ENCODE measurements around the gene PLA2G4E. TPM values are rescaled to one million over a fixed set of nuclear protein-coding genes. Genes with fewer than 3 reads are reported as not detected.

PLA2G4E gene
- total and polyA plus RNA-seq, 2 of the 13 experiments (the other 11 are each of a cell fraction or from before 2014, with no cell fraction given): not detected

GRCh38 chr15:41972253-41973242 lies 48.3 kb downstream of the PLA2G4E start, which contains the start of gene EHD4 (continued):
- TF ChIP-seq, protein P1, sequence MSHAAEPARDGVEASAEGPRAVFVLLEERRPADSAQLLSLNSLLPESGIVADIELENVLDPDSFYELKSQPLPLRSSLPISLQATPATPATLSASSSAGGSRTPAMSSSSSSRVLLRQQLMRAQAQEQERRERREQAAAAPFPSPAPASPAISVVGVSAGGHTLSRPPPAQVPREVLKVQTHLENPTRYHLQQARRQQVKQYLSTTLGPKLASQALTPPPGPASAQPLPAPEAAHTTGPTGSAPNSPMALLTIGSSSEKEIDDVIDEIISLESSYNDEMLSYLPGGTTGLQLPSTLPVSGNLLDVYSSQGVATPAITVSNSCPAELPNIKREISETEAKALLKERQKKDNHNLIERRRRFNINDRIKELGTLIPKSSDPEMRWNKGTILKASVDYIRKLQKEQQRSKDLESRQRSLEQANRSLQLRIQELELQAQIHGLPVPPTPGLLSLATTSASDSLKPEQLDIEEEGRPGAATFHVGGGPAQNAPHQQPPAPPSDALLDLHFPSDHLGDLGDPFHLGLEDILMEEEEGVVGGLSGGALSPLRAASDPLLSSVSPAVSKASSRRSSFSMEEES (CRISPR knock-in tag; IDR thresholded peaks at IDR 0.05): peak; percentile 26; the same call in 1 of the 2 replicates
- TF ChIP-seq PHB2 (IDR thresholded peaks at IDR 0.05; ENCODE audit: partially characterized antibody) (no peak), FOSL1 (CRISPR knock-in tag; IDR thresholded peaks at IDR 0.05; ENCODE audit: borderline replicate concordance) (no peak), MAFK (conservative IDR thresholded peaks at IDR 0.05 in 1 of 2, IDR thresholded peaks at IDR 0.05 in 1 of 2; ENCODE audit: low read length in 2 of 2) (peak; percentile 63 to 73), FOXC1 (CRISPR knock-in tag; IDR thresholded peaks at IDR 0.05; ENCODE audit: borderline replicate concordance) (no peak), NFYB (CRISPR knock-in tag; IDR thresholded peaks at IDR 0.05) (peak; percentile 92), ATM (IDR thresholded peaks at IDR 0.05; ENCODE audit: borderline replicate concordance) (no peak), ZNF468 (CRISPR knock-in tag; IDR thresholded peaks at IDR 0.05) (peak; percentile 92), FOXM1 (CRISPR knock-in tag; IDR thresholded peaks at IDR 0.05) (no peak), RFX5 (IDR thresholded peaks at IDR 0.05; ENCODE audit: low read depth, low read length) (peak; percentile 76), ZNF646 (CRISPR knock-in tag; IDR thresholded peaks at IDR 0.05) (no peak), HNRNPH1 (optimal IDR thresholded peaks at IDR 0.05; ENCODE audit: low read depth, low read length) (no peak), NCOA1 (CRISPR knock-in tag; IDR thresholded peaks at IDR 0.05) (no peak), ZBTB34 (CRISPR knock-in tag; IDR thresholded peaks at IDR 0.05) (no peak), CENPBD1 (CRISPR knock-in tag; IDR thresholded peaks at IDR 0.05; ENCODE audit: borderline replicate concordance, low read depth) (no peak)
- TF ChIP-seq, protein P2, sequence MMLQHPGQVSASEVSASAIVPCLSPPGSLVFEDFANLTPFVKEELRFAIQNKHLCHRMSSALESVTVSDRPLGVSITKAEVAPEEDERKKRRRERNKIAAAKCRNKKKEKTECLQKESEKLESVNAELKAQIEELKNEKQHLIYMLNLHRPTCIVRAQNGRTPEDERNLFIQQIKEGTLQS (CRISPR knock-in tag; IDR thresholded peaks at IDR 0.05): 0 out of 2 replicates have a peak, but pooled peaks have one; percentile 28

All from HepG2 (cell line).